Endothelial cell (in vitro differentiated cells): ENCODE measurements around the gene C14orf93. TPM values are rescaled to one million over a fixed set of nuclear protein-coding genes. Genes with fewer than 3 reads are reported as not detected.

Source experiments
- DNase-seq: peaks from one replicate; pipeline ENCODE4 v3.0.0; 2021; ENCODE audit warnings: low spot score
- H3K27ac Mint-ChIP-seq: one replicate; pipeline ENCODE4 v1.8.0; 2021; ENCODE audit warnings: mixed read lengths, inconsistent platforms; ENCODE audit not compliant: unreplicated experiment
- H3K27me3 Mint-ChIP-seq: one replicate; pipeline ENCODE4 v1.8.0; 2021; ENCODE audit warnings: mild to moderate bottlenecking, moderate library complexity, mixed read lengths, inconsistent platforms; ENCODE audit not compliant: unreplicated experiment
- H3K36me3 Mint-ChIP-seq: one replicate; pipeline ENCODE4 v1.8.0; 2021; ENCODE audit warnings: mild to moderate bottlenecking, low read depth, mixed read lengths, inconsistent platforms; ENCODE audit not compliant: unreplicated experiment
- H3K4me1 Mint-ChIP-seq: one replicate; pipeline ENCODE4 v1.8.0; 2021; ENCODE audit warnings: mild to moderate bottlenecking, mixed read lengths, inconsistent platforms; ENCODE audit not compliant: unreplicated experiment
- H3K4me3 Mint-ChIP-seq: one replicate; pipeline ENCODE4 v1.8.0; 2021; ENCODE audit warnings: mild to moderate bottlenecking, mixed read lengths, inconsistent platforms; ENCODE audit not compliant: unreplicated experiment
- H3K9me3 Mint-ChIP-seq: one replicate; pipeline ENCODE4 v1.8.0; 2021; ENCODE audit warnings: mixed read lengths, inconsistent platforms; ENCODE audit not compliant: unreplicated experiment
- CTCF ChIP-seq: fragments of 200-600 bp; sonication (generic); IDR thresholded peaks from one replicate; pipeline ENCODE4 v1.5.0; 2021; ENCODE audit warnings: antibody characterized with exemption; ENCODE audit not compliant: unreplicated experiment
- total RNA-seq: library from RNA; stranded (reverse); fragmentation: NEBNext Ultra II Directional; extraction: Animal tissue kit (Norgen Biotek cat#: 25700); gene quantifications from one replicate; pipeline ENCODE4 v1.2.1, GENCODE V29; 2021; ENCODE audit not compliant: unreplicated experiment

C14orf93 gene
- total RNA-seq, 1 donor from 2014 or later: 9.0 TPM

GRCh38 chr14:23009483-23009938 lies 432 bp downstream of the C14orf93 start:
- Mint-ChIP-seq H3K4me3 (peak overlapping the region; percentile 91), H3K27me3 (no peaks in the 10 kb centered on the region), H3K27ac (peak overlapping the region; percentile 98), H3K9me3 (no peaks in the 10 kb centered on the region), H3K36me3 (no peaks in the 10 kb centered on the region), H3K4me1 (peaks cover 16% of the 10 kb centered on the region)
- TF ChIP-seq CTCF: no peak
- DNase-seq: no peak

GRCh38 chr14:23008831-23009230 lies 1.1 kb downstream of the C14orf93 start:
- no peaks in the 10 kb centered on the region for H3K9me3 Mint-ChIP-seq
- no peak for DNase-seq
- H3K27me3 Mint-ChIP-seq: no peaks in the 10 kb centered on the region
- no peak overlapping the region for H3K27ac Mint-ChIP-seq
- H3K4me3 Mint-ChIP-seq: peak overlapping the region; percentile 29
- no peaks in the 10 kb centered on the region for H3K36me3 Mint-ChIP-seq
- peaks cover 16% of the 10 kb centered on the region for H3K4me1 Mint-ChIP-seq
- TF ChIP-seq CTCF: no peak

GRCh38 chr14:23006544-23007419 lies 3.2 kb downstream of the C14orf93 start:
- no peak for TF ChIP-seq CTCF
- no peaks in the 10 kb centered on the region for H3K27me3 Mint-ChIP-seq

GRCh38 chr14:23006188-23006534 lies 3.8 kb downstream of the C14orf93 start:
- no peaks in the 10 kb centered on the region for H3K27me3 Mint-ChIP-seq

More at GRCh38 chr14:23006544-23007419, 3.2 kb downstream of the C14orf93 start:
- Mint-ChIP-seq H3K36me3 (no peaks in the 10 kb centered on the region), H3K4me1 (peaks cover 16% of the 10 kb centered on the region), H3K9me3 (no peaks in the 10 kb centered on the region), H3K27ac (peak overlapping the region; percentile 97), H3K4me3 (peak overlapping the region; percentile 98)
- DNase-seq: peak; percentile 92

More at GRCh38 chr14:23006188-23006534, 3.8 kb downstream of the C14orf93 start:
- H3K27ac Mint-ChIP-seq: peak overlapping the region; percentile 95
- no peaks in the 10 kb centered on the region for H3K36me3 Mint-ChIP-seq
- peak overlapping the region; percentile 98 for H3K4me3 Mint-ChIP-seq
- no peaks in the 10 kb centered on the region for H3K9me3 Mint-ChIP-seq
- TF ChIP-seq CTCF: no peak
- H3K4me1 Mint-ChIP-seq: peaks cover 16% of the 10 kb centered on the region
- DNase-seq: no peak
